Measurements from ENCODE around the gene XPO6.

The XPO6 gene

DNA sequence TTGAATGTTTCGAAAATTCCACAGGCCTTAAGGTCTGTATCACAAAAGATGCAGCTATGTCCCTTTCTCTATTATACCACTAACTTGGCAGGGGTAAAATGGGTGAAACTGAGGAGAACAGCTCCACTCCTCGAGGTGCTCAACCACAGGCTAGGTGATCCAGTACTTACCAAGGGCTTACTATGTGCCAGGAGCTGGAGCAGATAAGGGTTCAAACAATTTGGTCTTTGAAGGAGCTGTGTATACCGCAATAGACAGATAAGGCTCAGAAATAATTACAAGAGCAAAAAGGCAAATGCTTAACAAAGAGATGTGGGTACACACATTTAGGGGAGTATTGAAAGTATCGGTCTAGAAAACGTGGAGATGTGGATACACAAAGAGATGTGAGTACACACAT, 1.5 kb downstream of the XPO6 start:
- peak overlapping the region; percentile 88 for H3K4me3 ChIP-seq (ENCODE audit: control insufficient read depth, low read depth, low read length)
- DNase-seq (ENCODE audit: low read depth), result no peak
- TF ChIP-seq, protein P1, sequence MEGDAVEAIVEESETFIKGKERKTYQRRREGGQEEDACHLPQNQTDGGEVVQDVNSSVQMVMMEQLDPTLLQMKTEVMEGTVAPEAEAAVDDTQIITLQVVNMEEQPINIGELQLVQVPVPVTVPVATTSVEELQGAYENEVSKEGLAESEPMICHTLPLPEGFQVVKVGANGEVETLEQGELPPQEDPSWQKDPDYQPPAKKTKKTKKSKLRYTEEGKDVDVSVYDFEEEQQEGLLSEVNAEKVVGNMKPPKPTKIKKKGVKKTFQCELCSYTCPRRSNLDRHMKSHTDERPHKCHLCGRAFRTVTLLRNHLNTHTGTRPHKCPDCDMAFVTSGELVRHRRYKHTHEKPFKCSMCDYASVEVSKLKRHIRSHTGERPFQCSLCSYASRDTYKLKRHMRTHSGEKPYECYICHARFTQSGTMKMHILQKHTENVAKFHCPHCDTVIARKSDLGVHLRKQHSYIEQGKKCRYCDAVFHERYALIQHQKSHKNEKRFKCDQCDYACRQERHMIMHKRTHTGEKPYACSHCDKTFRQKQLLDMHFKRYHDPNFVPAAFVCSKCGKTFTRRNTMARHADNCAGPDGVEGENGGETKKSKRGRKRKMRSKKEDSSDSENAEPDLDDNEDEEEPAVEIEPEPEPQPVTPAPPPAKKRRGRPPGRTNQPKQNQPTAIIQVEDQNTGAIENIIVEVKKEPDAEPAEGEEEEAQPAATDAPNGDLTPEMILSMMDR (IDR thresholded peaks at IDR 0.05; ENCODE audit: control insufficient read depth, insufficient read depth, low read depth, low read length, missing control alignments), result no peak

DNA sequence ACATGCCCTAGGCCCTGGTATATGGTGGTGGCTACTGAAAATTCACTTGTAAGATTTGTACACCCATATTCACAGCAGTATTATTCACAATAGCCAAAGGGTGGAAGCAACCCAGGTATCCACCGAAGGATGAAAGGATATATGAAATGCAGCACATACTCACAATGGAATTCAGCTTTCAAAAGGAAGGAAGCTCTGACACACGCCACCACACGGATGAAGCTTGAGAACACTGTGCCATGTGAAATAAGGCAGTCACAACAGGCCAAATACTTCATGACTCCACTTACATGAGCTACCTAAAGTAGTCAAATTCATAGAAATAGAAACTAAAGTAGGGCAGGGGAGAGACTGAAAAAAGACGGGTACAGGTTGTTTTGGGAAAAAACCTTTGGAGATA, 2.9 kb downstream of the XPO6 start:
- no peak for DNase-seq (ENCODE audit: low read depth)
- TF ChIP-seq, protein P1 (IDR thresholded peaks at IDR 0.05; ENCODE audit: control insufficient read depth, insufficient read depth, low read depth, low read length, missing control alignments), result no peak
- no peak overlapping the region for H3K4me3 ChIP-seq (ENCODE audit: control insufficient read depth, low read depth, low read length)

DNA sequence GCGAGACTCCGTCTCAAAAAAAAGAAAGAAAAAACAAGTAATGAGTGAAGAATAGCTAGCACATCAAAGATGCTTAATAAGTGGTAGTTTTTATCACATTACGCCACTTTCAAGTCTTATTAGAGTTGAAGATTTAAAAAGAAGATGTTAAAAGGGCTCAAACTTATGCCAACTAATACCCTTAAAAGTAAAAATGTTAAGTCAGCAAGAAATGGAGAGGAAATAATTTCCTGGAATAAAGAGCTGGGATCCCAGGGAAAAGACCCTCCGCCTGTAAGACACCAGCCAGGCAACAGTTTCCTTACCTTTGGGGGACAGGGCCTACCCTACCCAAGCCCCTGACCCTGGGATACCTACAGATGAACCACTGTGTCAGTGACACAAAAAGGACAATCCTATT, 3.6 kb downstream of the XPO6 start:
- DNase-seq (ENCODE audit: low read depth), result no peak
- no peak overlapping the region for H3K4me3 ChIP-seq (ENCODE audit: control insufficient read depth, low read depth, low read length)
- TF ChIP-seq, protein P1 (IDR thresholded peaks at IDR 0.05; ENCODE audit: control insufficient read depth, insufficient read depth, low read depth, low read length, missing control alignments), result no peak

DNA sequence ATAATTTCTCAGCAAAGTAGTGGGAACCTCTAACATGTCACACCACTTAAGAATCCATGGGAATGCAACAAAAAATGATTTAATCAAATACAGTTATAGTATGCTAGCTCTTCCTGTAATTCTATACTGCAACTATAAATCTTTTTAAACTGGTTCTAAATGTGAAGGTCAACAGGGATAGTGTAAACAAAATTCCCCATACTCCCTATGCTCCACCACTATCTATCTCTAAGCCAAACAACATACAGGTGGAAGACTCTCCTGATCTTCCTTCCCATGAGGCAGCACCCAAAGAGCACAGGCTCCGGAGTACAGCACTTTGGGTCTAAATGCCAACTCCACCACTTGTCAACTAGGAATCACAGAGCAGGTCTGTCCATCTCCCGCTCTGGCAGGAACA, 4.4 kb downstream of the XPO6 start:
- no peak for DNase-seq (ENCODE audit: low read depth)
- TF ChIP-seq, protein P1 (IDR thresholded peaks at IDR 0.05; ENCODE audit: control insufficient read depth, insufficient read depth, low read depth, low read length, missing control alignments), result no peak
- no peak overlapping the region for H3K4me3 ChIP-seq (ENCODE audit: control insufficient read depth, low read depth, low read length)

DNA sequence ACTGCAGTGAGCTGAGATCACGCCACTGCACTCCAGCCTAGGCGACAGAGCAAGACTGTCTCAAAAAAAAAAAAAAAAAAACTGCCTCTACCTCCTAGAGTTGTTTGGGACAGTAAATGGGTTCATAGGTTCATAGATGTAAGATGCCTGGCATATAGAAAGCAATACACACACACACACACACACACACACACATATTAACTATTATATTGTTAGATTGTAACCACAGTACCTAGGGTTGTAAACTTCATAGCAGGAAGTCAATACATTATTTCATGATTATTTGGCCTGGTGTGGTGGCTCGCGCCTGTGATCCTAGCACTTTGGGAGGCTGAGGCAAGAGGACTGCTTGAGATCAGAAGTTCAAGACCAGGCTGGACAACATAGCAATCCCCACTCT, 5.8 kb downstream of the XPO6 start:
- TF ChIP-seq, protein P1 (IDR thresholded peaks at IDR 0.05; ENCODE audit: control insufficient read depth, insufficient read depth, low read depth, low read length, missing control alignments), result no peak
- H3K4me3 ChIP-seq (ENCODE audit: control insufficient read depth, low read depth, low read length), result no peak overlapping the region
- DNase-seq (ENCODE audit: low read depth), result no peak

DNA sequence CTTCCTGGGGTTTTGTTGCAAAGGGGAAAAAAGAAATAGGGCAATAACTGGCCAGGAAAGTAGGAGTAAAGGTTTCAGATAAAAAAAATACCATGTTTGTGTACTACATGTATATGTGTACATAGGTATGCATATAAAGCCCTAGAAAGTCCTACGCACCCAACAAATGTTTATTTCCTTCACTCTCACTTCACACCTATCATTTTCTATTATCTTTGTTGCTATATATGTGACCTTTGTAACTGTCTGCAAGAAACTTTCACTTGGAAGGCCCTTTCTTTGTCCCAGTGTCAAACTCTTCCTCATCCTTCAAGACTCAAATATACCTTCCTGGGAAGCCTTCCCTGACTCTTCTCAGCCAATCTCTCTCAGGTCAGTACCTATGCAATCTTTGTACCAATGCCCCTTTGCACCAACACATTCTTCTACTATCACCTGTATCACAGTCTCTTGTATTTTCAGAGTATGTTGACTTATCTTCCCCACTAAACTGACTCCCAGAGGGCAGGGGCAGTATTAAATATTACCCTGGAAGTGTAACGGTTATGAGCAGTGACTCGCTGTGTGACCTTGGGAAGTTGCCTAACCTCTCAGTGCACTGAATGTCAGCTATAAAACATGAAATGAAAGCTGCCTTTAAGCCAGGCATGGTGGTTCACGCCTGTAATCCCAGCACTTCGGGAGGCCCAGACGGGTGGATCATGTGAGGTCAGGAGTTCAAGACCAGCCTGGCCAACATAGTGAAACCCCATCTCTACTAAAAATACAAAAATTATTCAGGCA, 6.5 kb downstream of the XPO6 start:
- TF ChIP-seq, protein P1 (IDR thresholded peaks at IDR 0.05; ENCODE audit: control insufficient read depth, insufficient read depth, low read depth, low read length, missing control alignments), result no peak
- no peak for DNase-seq (ENCODE audit: low read depth)
- H3K4me3 ChIP-seq (ENCODE audit: control insufficient read depth, low read depth, low read length), result no peak overlapping the region

Data from AG09309 (cell line).